HG03442 (cell line): ENCODE results near the gene UQCC2.

Source experiments
- ATAC-seq: cut with Tn5 transposase; IDR thresholded peaks from one replicate; pipeline ENCODE4 v1.9.1; 2021; ENCODE audit warnings: mild to moderate bottlenecking, moderate library complexity; ENCODE audit not compliant: unreplicated experiment

The UQCC2 gene

DNA sequence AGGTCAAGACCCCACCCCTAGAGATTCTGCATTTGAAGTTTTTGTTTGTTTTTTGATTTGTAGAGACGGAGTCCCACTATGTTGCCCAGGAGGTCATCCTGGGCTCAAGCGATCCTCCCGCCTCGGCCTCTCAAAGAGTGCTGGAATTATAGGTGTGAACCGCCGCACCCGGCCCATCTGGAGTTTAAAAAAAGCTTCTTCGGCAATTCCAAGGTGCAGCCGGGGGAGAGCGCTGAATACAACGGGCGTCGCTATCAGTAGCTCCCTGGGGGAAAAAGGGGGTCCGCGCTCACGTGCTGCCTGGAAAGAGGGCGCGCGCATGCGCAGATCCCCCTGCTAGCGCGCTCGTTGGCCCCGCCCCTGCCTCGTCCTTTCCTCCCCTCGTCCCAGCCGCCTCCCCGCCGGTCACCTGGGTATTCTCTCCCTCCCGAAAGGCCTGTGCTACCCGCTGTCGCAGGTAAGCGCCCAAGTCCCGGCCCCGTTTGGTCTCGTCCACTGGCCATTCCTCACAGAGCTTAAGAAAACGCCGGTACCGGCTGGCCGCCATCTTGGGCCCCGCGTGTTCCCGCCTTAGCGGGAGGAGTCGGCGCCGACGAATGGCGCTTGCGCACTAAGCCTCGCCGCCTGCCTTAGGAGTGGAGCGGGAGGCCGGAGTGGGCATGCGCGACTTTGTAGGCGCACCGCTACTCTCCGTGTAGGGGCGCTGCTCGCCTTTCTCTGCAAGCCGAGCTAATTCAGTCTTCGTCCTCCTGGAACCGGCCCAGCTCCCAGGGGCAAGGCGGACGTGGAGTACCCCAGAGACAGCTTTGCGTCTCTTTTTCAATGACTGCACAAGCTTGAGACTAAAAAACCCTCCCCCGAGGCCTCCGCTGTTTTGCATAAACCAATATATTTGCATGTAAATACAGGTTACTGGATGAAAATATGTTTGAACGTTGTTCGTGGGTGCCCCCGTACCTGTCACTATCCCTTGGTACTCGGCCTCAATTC is at the start of gene UQCC2:
TSS of gene UQCC2 (minus strand) at position 561 of the 990 bp plus-strand sequence. CDS start at position 547, 14 bp downstream.
- ATAC-seq, result peak; percentile 79

- no peak for ATAC-seq
These were observed 48.6 kb upstream of the UQCC2 start for GRCh38 chr6:33759887-33760629.

DNA sequence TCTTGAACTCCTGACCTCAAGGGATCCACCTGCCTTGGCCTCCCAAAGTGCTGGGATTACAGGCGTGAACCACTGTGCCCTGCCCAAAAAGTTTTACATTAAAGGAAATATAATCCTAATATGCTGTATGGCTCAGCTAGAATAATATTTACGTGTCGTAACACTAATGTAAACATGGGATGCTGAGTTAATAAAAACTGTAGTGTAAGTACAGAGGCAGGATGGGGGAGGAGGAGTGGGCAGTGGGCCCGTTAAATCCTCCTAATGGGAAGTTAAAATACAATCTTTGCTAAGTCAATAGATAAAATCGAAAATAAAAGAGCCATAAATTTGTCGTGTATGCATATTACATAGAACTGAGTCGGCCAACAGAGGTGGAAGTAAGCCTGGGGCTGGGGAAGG is 47.3 kb upstream of the UQCC2 start:
- no peak for ATAC-seq

DNA sequence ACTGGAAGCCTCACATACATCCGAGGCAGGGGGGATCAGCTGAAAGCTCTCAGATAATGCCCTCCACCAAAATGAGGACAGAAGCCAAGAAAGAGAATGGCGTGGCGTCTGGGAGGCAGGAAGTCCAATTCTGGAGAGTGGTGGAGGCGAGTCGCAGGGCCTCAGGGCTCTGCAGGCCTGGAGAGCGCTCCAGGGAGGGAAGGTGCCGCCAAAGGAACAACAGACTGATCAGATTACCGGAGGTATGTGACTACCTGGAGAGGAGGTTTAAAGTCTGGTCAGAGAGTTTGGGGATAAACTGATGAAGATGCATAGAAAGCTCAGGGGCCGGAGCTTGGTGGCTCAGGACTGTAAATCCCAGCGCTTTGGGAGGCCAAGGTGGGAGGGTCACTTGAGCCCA is 46.4 kb upstream of the UQCC2 start:
- no peak for ATAC-seq

GRCh38 chr6:33757113-33757512 is 45.6 kb upstream of the UQCC2 start:
- no peak for ATAC-seq

- ATAC-seq, result no peak
These were observed 44.9 kb upstream of the UQCC2 start for GRCh38 chr6:33756211-33756954.

DNA sequence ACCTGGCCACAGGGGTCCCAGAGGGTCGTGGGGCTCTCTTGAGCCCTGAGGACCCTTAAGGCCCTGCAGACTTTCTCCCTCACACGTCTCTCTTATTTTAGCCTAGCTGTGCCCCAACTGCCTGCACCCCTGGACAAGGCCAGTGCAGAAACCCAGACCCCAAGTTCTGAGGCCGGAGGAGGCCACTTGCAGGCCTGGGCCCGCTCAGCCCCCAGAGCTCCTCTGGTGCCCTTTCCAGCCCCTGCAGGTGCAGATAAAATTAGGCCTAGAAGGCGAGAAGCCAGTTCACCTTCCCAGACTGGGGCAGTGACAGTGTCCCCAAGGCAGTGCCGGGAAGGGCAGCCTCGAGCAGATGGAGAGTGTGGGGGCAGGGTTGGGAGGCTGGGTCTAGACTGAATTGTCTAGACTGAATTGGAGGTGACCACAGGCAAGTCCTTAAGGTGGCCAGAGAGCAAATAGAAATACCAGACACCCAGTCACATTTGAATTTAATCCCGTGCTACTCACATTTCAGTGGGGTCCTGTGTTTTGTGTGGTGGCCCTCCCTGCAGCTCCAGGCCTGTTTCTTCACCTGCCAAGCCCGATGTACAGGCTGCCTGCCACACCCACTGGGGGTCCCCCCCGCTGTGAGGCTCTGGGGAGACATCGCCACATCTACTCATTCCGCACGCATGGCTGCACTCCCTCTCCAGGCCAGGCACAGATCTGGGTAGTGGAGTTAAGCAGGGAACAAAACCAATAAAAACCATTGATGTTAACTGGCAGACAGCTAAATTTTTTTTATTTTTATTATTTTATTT is 43.8 kb upstream of the UQCC2 start:
- no peak for ATAC-seq

DNA sequence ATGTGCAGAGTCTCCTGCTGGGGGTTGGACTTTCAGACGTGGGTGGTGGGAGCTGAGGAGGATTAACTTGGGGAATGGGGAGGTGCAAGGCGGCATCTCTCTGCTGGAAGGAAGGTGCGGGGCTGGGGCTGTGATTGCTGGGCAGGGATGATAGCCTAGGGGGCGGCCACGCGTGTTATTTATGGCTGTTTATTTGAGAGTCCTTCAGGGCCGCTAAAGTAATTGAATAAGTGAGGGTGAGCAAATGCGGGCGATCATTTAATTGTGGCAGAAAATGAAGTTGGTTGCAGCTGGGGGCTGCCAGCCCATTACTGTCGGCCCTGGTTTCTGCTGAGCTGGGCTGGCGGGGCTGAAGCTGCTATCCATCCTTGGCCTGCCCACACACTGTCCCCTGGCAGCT is 42.7 kb upstream of the UQCC2 start:
- ATAC-seq, result no peak

DNA sequence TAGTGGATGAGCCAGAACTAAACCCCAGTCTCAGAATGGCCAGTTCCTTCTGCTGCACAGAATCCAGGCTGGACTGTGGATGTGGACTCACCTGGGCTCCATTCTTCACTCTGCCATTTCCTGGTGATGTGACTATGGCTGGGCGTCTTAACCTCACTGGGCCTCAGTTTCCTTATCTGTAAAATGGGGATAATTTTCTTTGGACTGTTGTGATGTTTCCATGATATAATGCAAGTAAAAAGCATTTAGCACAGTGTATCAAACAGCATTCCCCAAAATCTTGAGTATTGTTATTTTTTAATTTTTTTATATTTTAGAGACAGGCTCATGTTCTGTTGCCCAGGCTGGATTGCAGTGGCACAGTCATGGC is 41.1 kb upstream of the UQCC2 start:
- no peak for ATAC-seq

GRCh38 chr6:33751771-33752645 is 40.5 kb upstream of the UQCC2 start:
- no peak for ATAC-seq

DNA sequence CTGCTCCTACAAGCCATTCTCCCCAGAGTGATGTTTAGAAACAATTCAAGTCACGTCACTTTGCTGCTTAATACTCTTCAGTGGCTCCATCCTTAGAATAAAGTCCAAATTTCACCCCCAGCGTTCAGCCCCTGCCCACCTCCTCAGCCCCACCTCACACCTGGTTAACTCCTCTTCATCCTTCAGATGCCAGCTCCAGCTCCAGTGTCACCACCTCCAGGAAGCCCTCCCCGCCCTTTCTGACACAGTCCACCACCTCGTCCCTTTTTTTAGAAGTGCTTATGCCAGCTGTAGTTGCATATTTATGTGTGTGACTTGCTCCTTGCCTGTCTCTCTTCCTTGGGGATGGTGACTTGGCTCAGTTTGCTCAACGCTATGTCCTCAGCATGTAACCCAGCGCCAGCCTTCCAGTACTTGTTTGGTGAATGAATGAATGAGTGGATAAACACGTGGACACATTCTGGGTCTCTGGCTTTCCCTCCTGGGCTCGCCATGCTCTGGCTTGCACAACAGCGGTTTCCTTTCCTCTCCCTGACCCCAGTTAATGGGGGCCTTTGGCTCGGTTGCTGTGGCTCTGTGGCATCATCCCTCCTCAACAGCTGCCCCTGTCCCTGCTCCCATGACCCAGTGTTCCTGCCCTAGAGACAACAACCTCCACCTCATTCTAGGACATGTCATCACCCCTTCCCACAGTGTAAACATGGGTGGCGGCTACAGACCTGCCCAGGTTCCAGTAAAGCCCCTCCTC is 38.9 kb upstream of the UQCC2 start:
- no peak for ATAC-seq

GRCh38 chr6:33749401-33749800 is 37.9 kb upstream of the UQCC2 start:
- no peak for ATAC-seq

GRCh38 chr6:33748841-33749240 is 37.3 kb upstream of the UQCC2 start:
- no peak for ATAC-seq

GRCh38 chr6:33747823-33748222 is 36.3 kb upstream of the UQCC2 start:
- ATAC-seq, result no peak

DNA sequence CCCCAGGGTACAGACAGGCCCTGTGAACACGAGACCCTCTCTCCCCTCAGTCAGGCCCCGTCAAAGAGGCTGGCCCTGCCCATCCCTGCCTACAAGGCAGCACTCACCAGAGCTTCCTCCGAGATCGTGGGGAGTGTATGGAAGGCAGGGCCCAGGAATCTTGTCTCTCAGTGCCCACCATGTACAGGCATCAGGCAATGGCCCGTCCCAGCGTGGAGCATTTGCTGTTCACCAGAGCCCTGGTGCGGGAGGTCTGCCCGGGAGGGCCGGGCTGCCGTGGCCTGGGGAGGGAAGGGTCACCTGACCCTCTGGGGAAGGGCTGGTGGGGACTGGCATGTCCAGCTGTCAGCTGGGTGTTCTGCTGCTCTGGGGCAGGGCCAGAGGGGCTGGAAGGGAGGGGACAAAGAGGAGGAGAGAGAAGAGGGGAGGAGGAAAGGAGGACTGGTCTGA is 35.2 kb upstream of the UQCC2 start, which contains the start of gene IP6K3:
TSS of gene IP6K3 (minus strand) at position 255 of the 450 bp plus-strand sequence. CDS start 11,429 bp downstream, outside the sequence.
- no peak for ATAC-seq

DNA sequence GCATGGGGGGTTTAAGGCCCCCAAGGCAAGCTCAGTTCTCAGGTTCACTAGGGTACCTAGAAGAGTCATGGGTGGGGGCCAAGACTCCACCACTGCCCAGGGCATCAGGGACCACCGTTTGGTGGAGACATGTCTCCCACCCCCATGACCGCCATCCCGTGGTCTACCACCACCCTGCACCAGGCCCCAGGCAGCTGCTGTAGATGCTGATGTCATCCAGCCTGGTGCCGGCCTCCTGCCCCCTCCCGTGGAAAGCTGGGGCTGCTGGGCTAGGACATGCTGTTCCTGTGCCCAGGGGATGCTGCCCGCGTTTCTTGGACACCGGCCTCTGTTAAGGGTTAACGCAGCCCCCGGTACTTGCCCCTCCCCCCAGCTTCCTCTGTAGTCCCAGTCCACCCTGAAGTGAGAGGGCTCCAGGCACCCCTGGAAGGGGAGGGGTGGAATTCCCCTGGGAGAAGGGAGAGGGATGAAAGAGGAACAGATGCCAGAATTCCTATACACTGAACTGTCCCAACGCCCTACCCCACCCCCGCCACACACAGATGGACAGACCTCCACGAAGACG is 34.6 kb upstream of the UQCC2 start:
- no peak for ATAC-seq

DNA sequence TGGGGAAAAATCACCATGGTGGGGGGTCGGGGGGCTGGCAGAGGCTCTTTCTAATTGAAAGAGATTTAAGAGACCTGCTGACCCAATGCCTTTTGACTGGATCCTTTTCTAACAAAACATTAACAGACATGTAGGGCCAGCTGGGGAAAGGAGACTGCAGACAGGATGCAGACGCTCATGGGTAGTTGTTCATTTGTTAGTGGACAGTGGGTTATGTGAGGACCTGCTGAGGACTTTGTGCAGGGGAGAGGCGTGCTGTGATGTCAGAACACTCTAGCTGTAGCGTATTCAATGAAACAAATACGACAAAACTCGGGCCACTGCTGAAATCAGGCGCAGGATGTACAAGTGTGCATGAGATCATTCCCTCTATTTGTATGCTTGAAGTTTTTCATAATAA is 34.0 kb upstream of the UQCC2 start:
- ATAC-seq, result no peak

- no peak for ATAC-seq
These were observed 33.5 kb upstream of the UQCC2 start for GRCh38 chr6:33744895-33745546.
